PFSK-1 (cell line): ENCODE measurements around the gene GALK1.

Experiments used
- POLR2AphosphoS5 ChIP-seq: IDR thresholded peaks from 2 replicates; pipeline ENCODE4 v1.6.1; 2012; ENCODE audit warnings: low read depth, mild to moderate bottlenecking, control low read depth, low read length, moderate library complexity
- REST ChIP-seq, 2 experiments: IDR thresholded peaks; 2 replicates each; pipeline versions ENCODE4 v1.6.1 to v1.8.0; 2011 to 2012; ENCODE audit warnings: low read depth in 2 of 2, low read length in 2 of 2, control low read depth in 1 of 2, inconsistent platforms in 1 of 2, mild to moderate bottlenecking in 1 of 2, moderate library complexity in 1 of 2; ENCODE audit not compliant: insufficient read depth in 1 of 2
- SIN3A ChIP-seq: IDR thresholded peaks from 2 replicates; pipeline ENCODE4 v1.6.1; 2012; ENCODE audit warnings: mild to moderate bottlenecking, low read length, moderate library complexity, borderline replicate concordance; ENCODE audit not compliant: insufficient read depth
- TAF1 ChIP-seq: IDR thresholded peaks from 2 replicates; pipeline ENCODE4 v1.6.1; 2012; ENCODE audit warnings: low read length, control low read depth, borderline replicate concordance; ENCODE audit not compliant: insufficient read depth

- TF ChIP-seq POLR2AphosphoS5 (no peak), SIN3A (no peak), TAF1 (no peak), REST (IDR thresholded peaks at IDR 0.05; ENCODE audit: insufficient read depth in 1 of 2, low read depth in 2 of 2, low read length in 2 of 2) (no peak)
Observed at GRCh38 chr17:75743625-75744206, 21.3 kb downstream of the GALK1 start.
